PC-9 (cell line): ENCODE measurements around the gene NOM1.

Experiments used
- EZH2 ChIP-seq: fragments of 200-600 bp; sonication (generic); IDR thresholded peaks from 2 replicates; pipeline ENCODE4 v1.8.0; 2017; ENCODE audit warnings: antibody characterized with exemption, low read depth
- TF ChIP-seq, protein P1 (sequence below): fragments of 200-600 bp; sonication (generic); conservative IDR thresholded peaks from 2 replicates; pipeline ENCODE4 v1.6.1; 2017; ENCODE audit warnings: mixed run types, antibody characterized with exemption, mild to moderate bottlenecking, moderate library complexity

DNA sequence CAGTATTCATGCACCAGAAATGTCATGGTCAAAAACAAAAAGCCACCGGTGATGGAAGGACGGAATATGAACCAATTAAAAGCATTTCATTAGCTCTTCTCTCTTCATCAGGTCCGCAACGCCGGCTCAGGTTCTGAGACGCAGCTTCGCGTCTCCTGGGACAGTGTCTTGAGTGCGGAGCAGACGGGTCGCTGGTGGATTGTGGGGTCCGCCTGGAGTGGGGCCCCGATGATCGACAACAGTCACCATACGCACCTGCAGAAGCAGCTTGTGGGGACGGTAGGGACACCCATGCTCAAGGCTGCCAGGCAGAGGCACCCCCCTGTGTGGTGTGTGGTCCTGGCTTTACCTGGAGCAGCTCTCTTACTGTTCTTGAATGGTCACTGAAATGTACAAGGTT is 13.4 kb downstream of the NOM1 start:
- TF ChIP-seq, protein P1, sequence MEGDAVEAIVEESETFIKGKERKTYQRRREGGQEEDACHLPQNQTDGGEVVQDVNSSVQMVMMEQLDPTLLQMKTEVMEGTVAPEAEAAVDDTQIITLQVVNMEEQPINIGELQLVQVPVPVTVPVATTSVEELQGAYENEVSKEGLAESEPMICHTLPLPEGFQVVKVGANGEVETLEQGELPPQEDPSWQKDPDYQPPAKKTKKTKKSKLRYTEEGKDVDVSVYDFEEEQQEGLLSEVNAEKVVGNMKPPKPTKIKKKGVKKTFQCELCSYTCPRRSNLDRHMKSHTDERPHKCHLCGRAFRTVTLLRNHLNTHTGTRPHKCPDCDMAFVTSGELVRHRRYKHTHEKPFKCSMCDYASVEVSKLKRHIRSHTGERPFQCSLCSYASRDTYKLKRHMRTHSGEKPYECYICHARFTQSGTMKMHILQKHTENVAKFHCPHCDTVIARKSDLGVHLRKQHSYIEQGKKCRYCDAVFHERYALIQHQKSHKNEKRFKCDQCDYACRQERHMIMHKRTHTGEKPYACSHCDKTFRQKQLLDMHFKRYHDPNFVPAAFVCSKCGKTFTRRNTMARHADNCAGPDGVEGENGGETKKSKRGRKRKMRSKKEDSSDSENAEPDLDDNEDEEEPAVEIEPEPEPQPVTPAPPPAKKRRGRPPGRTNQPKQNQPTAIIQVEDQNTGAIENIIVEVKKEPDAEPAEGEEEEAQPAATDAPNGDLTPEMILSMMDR: no peak
- no peak for TF ChIP-seq EZH2
